GM21360 (cell line): ENCODE data around the gene UBE2J2.
A peak's percentile ranks its signal among the peaks of the same experiment; 100 is the strongest.
"Not testable (repeated sequence)": the region's sequence is repeated elsewhere in the genome, so short reads cannot be mapped to it uniquely, and the experiment has no call there.

Experiments used
- ATAC-seq: cut with Tn5 transposase; IDR thresholded peaks from one replicate; pipeline ENCODE4 v1.9.1; 2021; ENCODE audit warnings: mild to moderate bottlenecking, moderate library complexity; ENCODE audit not compliant: unreplicated experiment

UBE2J2 gene

GRCh38 chr1:1273512-1274298, at the start of gene UBE2J2:
Gene UBE2J2, minus strand, starts transcription at chr1:1273854. Its CDS starts 5,862 bp downstream, at chr1:1267992.
- ATAC-seq = peak; percentile 81

GRCh38 chr1:1322952-1323351, 49.3 kb upstream of the UBE2J2 start:
- no peak for ATAC-seq

GRCh38 chr1:1322418-1322817, 48.8 kb upstream of the UBE2J2 start:
- ATAC-seq = no peak

- ATAC-seq = no peak
These were observed 47.8 kb upstream of the UBE2J2 start for GRCh38 chr1:1321477-1321876.

- no peak for ATAC-seq
These were observed 47.2 kb upstream of the UBE2J2 start for GRCh38 chr1:1320666-1321448.

- no peak for ATAC-seq
These were observed 45.9 kb upstream of the UBE2J2 start for GRCh38 chr1:1319646-1319941.

GRCh38 chr1:1318777-1319645, 45.4 kb upstream of the UBE2J2 start:
- ATAC-seq = no peak

- ATAC-seq = no peak
These were observed 44.5 kb upstream of the UBE2J2 start for GRCh38 chr1:1318131-1318652.

GRCh38 chr1:1317420-1317819, 43.8 kb upstream of the UBE2J2 start:
- no peak for ATAC-seq

- not testable (repeated sequence) for ATAC-seq
These were observed 42.5 kb upstream of the UBE2J2 start for GRCh38 chr1:1316199-1316598.

- ATAC-seq = no peak
These were observed 41.8 kb upstream of the UBE2J2 start for GRCh38 chr1:1315435-1315954.

GRCh38 chr1:1314678-1315335, 41.2 kb upstream of the UBE2J2 start:
- ATAC-seq = no peak

- ATAC-seq = no peak
These were observed 40.6 kb upstream of the UBE2J2 start for GRCh38 chr1:1314237-1314586.

- ATAC-seq = no peak
These were observed 40.0 kb upstream of the UBE2J2 start for GRCh38 chr1:1313500-1314236.

- ATAC-seq = no peak
These were observed 39.0 kb upstream of the UBE2J2 start for GRCh38 chr1:1312450-1313314.

GRCh38 chr1:1311107-1312104, 37.8 kb upstream of the UBE2J2 start:
- no peak for ATAC-seq

- no peak for ATAC-seq
These were observed 36.9 kb upstream of the UBE2J2 start for GRCh38 chr1:1310476-1311053.

GRCh38 chr1:1310109-1310385, 36.4 kb upstream of the UBE2J2 start:
- no peak for ATAC-seq
